PC-9 (cell line): ENCODE results near the gene MGAT5.

Source experiments
- EZH2 ChIP-seq: fragments of 200-600 bp; sonication (generic); IDR thresholded peaks from 2 replicates; pipeline ENCODE4 v1.8.0; 2017; ENCODE audit warnings: antibody characterized with exemption, low read depth
- TF ChIP-seq, protein P1 (sequence below): fragments of 200-600 bp; sonication (generic); conservative IDR thresholded peaks from 2 replicates; pipeline ENCODE4 v1.6.1; 2017; ENCODE audit warnings: mixed run types, antibody characterized with exemption, mild to moderate bottlenecking, moderate library complexity

DNA sequence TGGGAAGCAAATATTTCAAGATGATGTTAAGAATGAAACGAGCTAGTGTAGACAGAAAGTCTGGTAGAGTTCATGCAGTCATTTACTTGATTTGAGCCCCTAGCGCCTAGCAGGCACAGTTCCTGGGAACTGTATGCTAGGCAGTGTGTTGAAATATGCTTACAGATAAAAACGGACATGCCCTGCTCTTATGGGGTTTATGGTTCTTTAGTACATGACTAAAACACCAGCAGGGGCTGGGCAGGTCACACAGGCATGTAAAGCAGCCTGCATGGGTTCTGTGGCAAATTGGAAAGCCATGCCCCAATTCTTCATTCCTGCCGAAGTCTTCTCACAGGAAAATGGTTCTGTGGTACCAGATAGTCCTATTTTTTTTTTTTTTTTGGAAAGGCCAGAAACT is 27.3 kb upstream of the MGAT5 start:
- TF ChIP-seq, protein P1, sequence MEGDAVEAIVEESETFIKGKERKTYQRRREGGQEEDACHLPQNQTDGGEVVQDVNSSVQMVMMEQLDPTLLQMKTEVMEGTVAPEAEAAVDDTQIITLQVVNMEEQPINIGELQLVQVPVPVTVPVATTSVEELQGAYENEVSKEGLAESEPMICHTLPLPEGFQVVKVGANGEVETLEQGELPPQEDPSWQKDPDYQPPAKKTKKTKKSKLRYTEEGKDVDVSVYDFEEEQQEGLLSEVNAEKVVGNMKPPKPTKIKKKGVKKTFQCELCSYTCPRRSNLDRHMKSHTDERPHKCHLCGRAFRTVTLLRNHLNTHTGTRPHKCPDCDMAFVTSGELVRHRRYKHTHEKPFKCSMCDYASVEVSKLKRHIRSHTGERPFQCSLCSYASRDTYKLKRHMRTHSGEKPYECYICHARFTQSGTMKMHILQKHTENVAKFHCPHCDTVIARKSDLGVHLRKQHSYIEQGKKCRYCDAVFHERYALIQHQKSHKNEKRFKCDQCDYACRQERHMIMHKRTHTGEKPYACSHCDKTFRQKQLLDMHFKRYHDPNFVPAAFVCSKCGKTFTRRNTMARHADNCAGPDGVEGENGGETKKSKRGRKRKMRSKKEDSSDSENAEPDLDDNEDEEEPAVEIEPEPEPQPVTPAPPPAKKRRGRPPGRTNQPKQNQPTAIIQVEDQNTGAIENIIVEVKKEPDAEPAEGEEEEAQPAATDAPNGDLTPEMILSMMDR, result no peak
- TF ChIP-seq EZH2, result no peak
